Tibial nerve (tissue), 4 donors: Measurements from ENCODE around the gene CXXC5.

Source experiments
- EP300 ChIP-seq, 2 donors: sonication (generic); formaldehyde crosslinking; IDR thresholded peaks; one replicate each; pipeline ENCODE4 v1.6.1; 2017; ENCODE audit warnings: antibody characterized with exemption in 2 of 2, mild to moderate bottlenecking in 1 of 2
- POLR2A ChIP-seq, 2 donors: fragments of 450-650 bp; IDR thresholded peaks; one replicate each; pipeline ENCODE4 v1.6.1; 2017; ENCODE audit warnings: antibody characterized with exemption in 2 of 2, mild to moderate bottlenecking in 2 of 2, moderate library complexity in 2 of 2
- TF ChIP-seq, protein P1 (sequence below), 5 experiments: fragments of 200-600 bp in 3 of 5; fragments of 450-650 bp in 2 of 5; sonication (generic) in 3 of 5; IDR thresholded peaks; one replicate each; pipeline ENCODE4 v1.5.1; 2016 to 2019; ENCODE audit warnings: antibody characterized with exemption in 5 of 5, mild to moderate bottlenecking in 3 of 5, moderate library complexity in 2 of 5

DNA sequence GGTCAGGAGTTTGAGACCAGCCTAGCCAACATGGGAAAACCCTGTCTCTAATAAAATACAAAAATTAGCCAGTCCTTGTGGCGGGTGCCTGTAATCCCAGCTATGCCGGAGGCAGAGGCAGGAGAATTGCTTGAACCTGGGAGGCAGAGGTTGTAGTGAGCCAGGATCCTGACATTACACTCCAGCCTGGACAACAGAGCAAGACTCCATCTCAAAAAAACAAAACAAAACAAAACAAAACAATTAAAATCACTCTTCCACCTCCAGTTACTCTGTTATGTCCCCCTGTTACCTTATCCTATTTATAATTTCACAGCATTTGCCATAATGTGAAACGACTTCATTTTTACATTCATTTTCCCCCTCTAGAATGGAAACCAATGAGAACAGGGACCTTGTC lies 54.4 kb downstream of the CXXC5 start:
- TF ChIP-seq, protein P1, sequence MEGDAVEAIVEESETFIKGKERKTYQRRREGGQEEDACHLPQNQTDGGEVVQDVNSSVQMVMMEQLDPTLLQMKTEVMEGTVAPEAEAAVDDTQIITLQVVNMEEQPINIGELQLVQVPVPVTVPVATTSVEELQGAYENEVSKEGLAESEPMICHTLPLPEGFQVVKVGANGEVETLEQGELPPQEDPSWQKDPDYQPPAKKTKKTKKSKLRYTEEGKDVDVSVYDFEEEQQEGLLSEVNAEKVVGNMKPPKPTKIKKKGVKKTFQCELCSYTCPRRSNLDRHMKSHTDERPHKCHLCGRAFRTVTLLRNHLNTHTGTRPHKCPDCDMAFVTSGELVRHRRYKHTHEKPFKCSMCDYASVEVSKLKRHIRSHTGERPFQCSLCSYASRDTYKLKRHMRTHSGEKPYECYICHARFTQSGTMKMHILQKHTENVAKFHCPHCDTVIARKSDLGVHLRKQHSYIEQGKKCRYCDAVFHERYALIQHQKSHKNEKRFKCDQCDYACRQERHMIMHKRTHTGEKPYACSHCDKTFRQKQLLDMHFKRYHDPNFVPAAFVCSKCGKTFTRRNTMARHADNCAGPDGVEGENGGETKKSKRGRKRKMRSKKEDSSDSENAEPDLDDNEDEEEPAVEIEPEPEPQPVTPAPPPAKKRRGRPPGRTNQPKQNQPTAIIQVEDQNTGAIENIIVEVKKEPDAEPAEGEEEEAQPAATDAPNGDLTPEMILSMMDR (IDR thresholded peaks at IDR 0.05), result no peak
- no peak for TF ChIP-seq POLR2A (IDR thresholded peaks at IDR 0.05)
- no peak for TF ChIP-seq EP300 (IDR thresholded peaks at IDR 0.05)
